ENCODE measurements around the gene GH1. TPM values are rescaled to one million over a fixed set of nuclear protein-coding genes. Genes with fewer than 3 reads are reported as not detected.
"Not testable (repeated sequence)": the region's sequence is repeated elsewhere in the genome, so short reads cannot be mapped to it uniquely, and the experiment has no call there.

Gene GH1
- total RNA-seq, 1 experiment from 2014 or later = not detected

GRCh38 chr17:63880706-63881105 lies 37.9 kb downstream of the GH1 start (continued):
- TF ChIP-seq CTCF (IDR thresholded peaks at IDR 0.05 in 2 of 3, conservative IDR thresholded peaks at IDR 0.05 in 1 of 3; ENCODE audit: borderline replicate concordance in 1 of 3, insufficient read depth in 1 of 3, low read depth in 2 of 3, low read length in 2 of 3) = no peak

- BruUV-seq (replicated peaks); H3K9ac ChIP-seq (ENCODE audit: low read length); intact Hi-C loops (cut with micrococcal nuclease); POLR2A ChIA-PET; RAD21 ChIA-PET (ENCODE audit: low non-redundant PET in 1 of 2, low total read pairs in 2 of 2, uncharacterized antibody in 2 of 2, unreplicated experiment in 2 of 2); H3K27me3 ChIP-seq (ENCODE audit: insufficient read depth, low read length); H3K4me3 ChIP-seq (replicated peaks in 1 of 2; ENCODE audit: low read depth in 1 of 2, low read length in 2 of 2); H3K27ac ChIP-seq (ENCODE audit: low read depth, low read length); H3K36me3 ChIP-seq (ENCODE audit: control insufficient read depth in 1 of 2, insufficient read depth in 2 of 2, low read length in 2 of 2); H3K9me3 ChIP-seq (ENCODE audit: control insufficient read depth in 1 of 2, insufficient read depth in 1 of 2, low read depth in 1 of 2, low read length in 2 of 2); H2AFZ ChIP-seq (ENCODE audit: low read depth, low read length, poor library complexity, severe bottlenecking); H3K4me1 ChIP-seq (ENCODE audit: control insufficient read depth in 1 of 2, insufficient read depth in 2 of 2, low read length in 2 of 2); DNase-seq (ENCODE audit: low read depth, low spot score); ATAC-seq; H3K9me2 ChIP-seq (ENCODE audit: insufficient read depth); H3K79me2 ChIP-seq (ENCODE audit: insufficient read depth, low read length); H4K20me1 ChIP-seq (ENCODE audit: insufficient read depth); H3K4me2 ChIP-seq (ENCODE audit: low read length): not testable (repeated sequence)
- CTCF ChIA-PET = interaction anchor here (1.6 to 2.3 kb wide), 2 partner anchors 11 to 13 kb away, joined by 6 to 9 read pairs; no protein-coding TSS in a partner anchor
Measured at GRCh38 chr17:63878413-63878812, 40.2 kb downstream of the GH1 start.

- CTCF ChIA-PET = interaction anchor here (0.8 kb wide), 1 partner anchor 259 kb away, joined by 4 read pairs; no protein-coding TSS in a partner anchor
- H3K4me1 ChIP-seq (ENCODE audit: control insufficient read depth in 1 of 2, insufficient read depth in 2 of 2, low read length in 2 of 2); H3K9me2 ChIP-seq (ENCODE audit: insufficient read depth); H4K20me1 ChIP-seq (ENCODE audit: insufficient read depth); DNase-seq (ENCODE audit: low read depth, low spot score); BruUV-seq (replicated peaks); ATAC-seq; H3K27me3 ChIP-seq (ENCODE audit: insufficient read depth, low read length); POLR2A ChIA-PET; H3K9me3 ChIP-seq (ENCODE audit: control insufficient read depth in 1 of 2, insufficient read depth in 1 of 2, low read depth in 1 of 2, low read length in 2 of 2); H3K36me3 ChIP-seq (ENCODE audit: control insufficient read depth in 1 of 2, insufficient read depth in 2 of 2, low read length in 2 of 2); H3K79me2 ChIP-seq (ENCODE audit: insufficient read depth, low read length); H2AFZ ChIP-seq (ENCODE audit: low read depth, low read length, poor library complexity, severe bottlenecking); H3K4me2 ChIP-seq (ENCODE audit: low read length); RAD21 ChIA-PET (ENCODE audit: low non-redundant PET in 1 of 2, low total read pairs in 2 of 2, uncharacterized antibody in 2 of 2, unreplicated experiment in 2 of 2); H3K9ac ChIP-seq (ENCODE audit: low read length); H3K27ac ChIP-seq (ENCODE audit: low read depth, low read length); intact Hi-C loops (cut with micrococcal nuclease); H3K4me3 ChIP-seq (replicated peaks in 1 of 2; ENCODE audit: low read depth in 1 of 2, low read length in 2 of 2): not testable (repeated sequence)
Measured at GRCh38 chr17:63874693-63875092, 43.9 kb downstream of the GH1 start.

GRCh38 chr17:63874061-63874626 lies 44.5 kb downstream of the GH1 start:
- H3K27ac ChIP-seq (ENCODE audit: low read depth, low read length); RAD21 ChIA-PET (ENCODE audit: low non-redundant PET in 1 of 2, low total read pairs in 2 of 2, uncharacterized antibody in 2 of 2, unreplicated experiment in 2 of 2); H4K20me1 ChIP-seq (ENCODE audit: insufficient read depth); H3K9ac ChIP-seq (ENCODE audit: low read length); H3K36me3 ChIP-seq (ENCODE audit: control insufficient read depth in 1 of 2, insufficient read depth in 2 of 2, low read length in 2 of 2); H3K4me1 ChIP-seq (ENCODE audit: control insufficient read depth in 1 of 2, insufficient read depth in 2 of 2, low read length in 2 of 2); BruUV-seq (replicated peaks); H3K27me3 ChIP-seq (ENCODE audit: insufficient read depth, low read length); DNase-seq (ENCODE audit: low read depth, low spot score); intact Hi-C loops (cut with micrococcal nuclease); POLR2A ChIA-PET; H3K79me2 ChIP-seq (ENCODE audit: insufficient read depth, low read length); H3K9me3 ChIP-seq (ENCODE audit: control insufficient read depth in 1 of 2, insufficient read depth in 1 of 2, low read depth in 1 of 2, low read length in 2 of 2); H3K4me2 ChIP-seq (ENCODE audit: low read length); H3K9me2 ChIP-seq (ENCODE audit: insufficient read depth); H3K4me3 ChIP-seq (replicated peaks in 1 of 2; ENCODE audit: low read depth in 1 of 2, low read length in 2 of 2); H2AFZ ChIP-seq (ENCODE audit: low read depth, low read length, poor library complexity, severe bottlenecking): not testable (repeated sequence)
- peak; percentile 79 for ATAC-seq
- CTCF ChIA-PET = interaction anchor here (0.8 kb wide), 1 partner anchor 259 kb away, joined by 4 read pairs; no protein-coding TSS in a partner anchor

GRCh38 chr17:63873577-63873976 lies 45.1 kb downstream of the GH1 start, which contains the start of gene CSH2:
Gene CSH2 (minus strand): TSS chr17:63873677. CDS start chr17:63873614, 63 bp downstream.
- H3K79me2 ChIP-seq (ENCODE audit: insufficient read depth, low read length); H2AFZ ChIP-seq (ENCODE audit: low read depth, low read length, poor library complexity, severe bottlenecking); CTCF ChIA-PET; H3K36me3 ChIP-seq (ENCODE audit: control insufficient read depth in 1 of 2, insufficient read depth in 2 of 2, low read length in 2 of 2); H3K27me3 ChIP-seq (ENCODE audit: insufficient read depth, low read length); H3K9me3 ChIP-seq (ENCODE audit: control insufficient read depth in 1 of 2, insufficient read depth in 1 of 2, low read depth in 1 of 2, low read length in 2 of 2); H3K4me2 ChIP-seq (ENCODE audit: low read length); POLR2A ChIA-PET; intact Hi-C loops (cut with micrococcal nuclease); H3K27ac ChIP-seq (ENCODE audit: low read depth, low read length); H3K4me1 ChIP-seq (ENCODE audit: control insufficient read depth in 1 of 2, insufficient read depth in 2 of 2, low read length in 2 of 2); DNase-seq (ENCODE audit: low read depth, low spot score); H3K9ac ChIP-seq (ENCODE audit: low read length); BruUV-seq (replicated peaks); ATAC-seq; H3K4me3 ChIP-seq (replicated peaks in 1 of 2; ENCODE audit: low read depth in 1 of 2, low read length in 2 of 2); H4K20me1 ChIP-seq (ENCODE audit: insufficient read depth); H3K9me2 ChIP-seq (ENCODE audit: insufficient read depth); RAD21 ChIA-PET (ENCODE audit: low non-redundant PET in 1 of 2, low total read pairs in 2 of 2, uncharacterized antibody in 2 of 2, unreplicated experiment in 2 of 2): not testable (repeated sequence)
